A673 (cell line): Measurements from ENCODE around the gene SMARCA2.

ENCODE experiments used
- EZH2 ChIP-seq: fragments of 200-600 bp; sonication (generic); IDR thresholded peaks from 2 replicates; pipeline ENCODE4 v1.6.1; 2017; ENCODE audit warnings: borderline replicate concordance, low read depth, mild to moderate bottlenecking, mixed read lengths, antibody characterized with exemption, low read length; ENCODE audit not compliant: poor library complexity, severe bottlenecking
- TF ChIP-seq, protein P1 (sequence below): fragments of 300-800, 200-600 bp; sonication (generic); conservative IDR thresholded peaks from 2 replicates; pipeline ENCODE4 v1.5.1; 2017; ENCODE audit warnings: low read depth, mild to moderate bottlenecking, antibody characterized with exemption, low read length, moderate library complexity, mixed read lengths

GRCh38 chr9:2117527-2117926, 102.4 kb downstream of the SMARCA2 start:
- TF ChIP-seq, protein P1, sequence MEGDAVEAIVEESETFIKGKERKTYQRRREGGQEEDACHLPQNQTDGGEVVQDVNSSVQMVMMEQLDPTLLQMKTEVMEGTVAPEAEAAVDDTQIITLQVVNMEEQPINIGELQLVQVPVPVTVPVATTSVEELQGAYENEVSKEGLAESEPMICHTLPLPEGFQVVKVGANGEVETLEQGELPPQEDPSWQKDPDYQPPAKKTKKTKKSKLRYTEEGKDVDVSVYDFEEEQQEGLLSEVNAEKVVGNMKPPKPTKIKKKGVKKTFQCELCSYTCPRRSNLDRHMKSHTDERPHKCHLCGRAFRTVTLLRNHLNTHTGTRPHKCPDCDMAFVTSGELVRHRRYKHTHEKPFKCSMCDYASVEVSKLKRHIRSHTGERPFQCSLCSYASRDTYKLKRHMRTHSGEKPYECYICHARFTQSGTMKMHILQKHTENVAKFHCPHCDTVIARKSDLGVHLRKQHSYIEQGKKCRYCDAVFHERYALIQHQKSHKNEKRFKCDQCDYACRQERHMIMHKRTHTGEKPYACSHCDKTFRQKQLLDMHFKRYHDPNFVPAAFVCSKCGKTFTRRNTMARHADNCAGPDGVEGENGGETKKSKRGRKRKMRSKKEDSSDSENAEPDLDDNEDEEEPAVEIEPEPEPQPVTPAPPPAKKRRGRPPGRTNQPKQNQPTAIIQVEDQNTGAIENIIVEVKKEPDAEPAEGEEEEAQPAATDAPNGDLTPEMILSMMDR, result no peak
- TF ChIP-seq EZH2, result no peak
